HG02798 (cell line): Measurements from ENCODE around the gene MYL9.

Experiments used
- ATAC-seq: cut with Tn5 transposase; IDR thresholded peaks from one replicate; pipeline ENCODE4 v1.9.1; 2021; ENCODE audit warnings: mild to moderate bottlenecking; ENCODE audit not compliant: unreplicated experiment, poor library complexity

The MYL9 gene

DNA sequence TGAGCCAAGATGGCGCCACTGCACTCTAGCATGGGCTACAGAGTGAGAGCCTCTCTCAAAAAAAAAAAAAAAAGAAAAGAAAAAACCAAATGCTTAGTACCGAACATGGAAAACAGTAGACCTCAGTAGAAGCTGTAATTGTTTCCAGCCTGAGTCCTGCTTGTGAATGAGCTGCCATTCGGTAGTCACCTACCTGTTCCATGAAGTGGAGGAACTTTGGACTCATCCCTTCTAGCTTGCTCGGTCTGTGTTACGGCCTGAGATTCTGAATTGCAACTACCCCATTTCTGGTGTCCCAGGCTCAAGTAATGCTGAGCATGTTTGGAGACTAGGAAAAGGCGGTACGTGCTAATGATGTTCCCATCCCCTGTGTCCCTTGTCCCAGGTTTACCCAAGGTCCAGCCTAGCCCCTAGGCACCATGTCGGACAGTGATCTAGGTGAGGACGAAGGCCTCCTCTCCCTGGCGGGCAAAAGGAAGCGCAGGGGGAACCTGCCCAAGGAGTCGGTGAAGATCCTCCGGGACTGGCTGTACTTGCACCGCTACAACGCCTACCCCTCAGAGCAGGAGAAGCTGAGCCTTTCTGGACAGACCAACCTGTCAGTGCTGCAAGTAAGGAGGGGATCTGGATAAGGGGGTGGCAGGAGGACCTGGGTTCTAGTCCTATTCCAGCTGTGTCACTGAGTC lies 37.2 kb downstream of the MYL9 start:
- ATAC-seq = no peak

DNA sequence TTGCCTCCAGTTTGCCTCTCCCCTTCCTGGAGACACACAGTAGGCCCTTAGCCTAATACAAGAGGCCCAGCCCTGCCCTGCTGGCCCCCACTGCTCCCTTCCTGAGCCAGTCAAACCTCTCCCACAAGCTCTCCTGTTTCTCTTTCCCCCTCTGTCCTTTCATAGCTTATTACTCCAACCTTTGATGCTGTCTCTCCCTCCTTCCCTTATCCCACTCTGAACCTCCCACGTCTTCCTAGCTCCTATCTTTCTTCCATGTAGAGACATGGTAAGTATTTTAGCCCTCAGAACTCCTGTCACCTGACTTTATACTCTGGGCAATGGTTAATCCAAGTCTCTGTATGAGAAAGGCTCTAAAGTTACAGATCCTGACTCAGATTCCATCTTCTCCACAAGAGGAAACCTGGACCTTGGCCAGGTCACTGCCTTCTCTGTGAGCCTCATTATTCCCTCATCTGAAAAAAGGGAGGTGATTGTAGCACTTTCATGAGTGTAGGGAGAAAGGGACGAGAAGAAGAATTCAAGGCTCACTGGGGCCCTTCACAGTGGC lies 38.8 kb downstream of the MYL9 start:
- ATAC-seq = no peak

DNA sequence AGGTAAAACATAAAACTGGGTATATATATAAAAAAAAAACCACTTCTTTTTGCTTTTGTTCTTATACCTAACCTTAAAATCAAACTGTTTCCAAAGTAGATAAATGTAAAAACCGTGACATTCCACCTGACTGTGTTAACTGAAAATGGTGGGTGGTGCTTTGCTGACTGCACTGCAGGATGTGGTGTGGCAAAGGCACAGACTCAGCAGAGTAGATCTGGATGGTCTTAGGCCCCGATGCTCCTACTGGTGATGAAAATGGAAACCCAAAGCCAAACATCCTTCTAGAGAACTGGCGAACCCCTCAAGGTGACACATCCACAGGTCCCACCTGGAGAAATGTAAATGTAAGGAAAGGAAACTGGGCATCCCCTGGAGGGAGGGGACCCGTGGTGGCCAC lies 41.0 kb downstream of the MYL9 start:
- ATAC-seq = no peak

DNA sequence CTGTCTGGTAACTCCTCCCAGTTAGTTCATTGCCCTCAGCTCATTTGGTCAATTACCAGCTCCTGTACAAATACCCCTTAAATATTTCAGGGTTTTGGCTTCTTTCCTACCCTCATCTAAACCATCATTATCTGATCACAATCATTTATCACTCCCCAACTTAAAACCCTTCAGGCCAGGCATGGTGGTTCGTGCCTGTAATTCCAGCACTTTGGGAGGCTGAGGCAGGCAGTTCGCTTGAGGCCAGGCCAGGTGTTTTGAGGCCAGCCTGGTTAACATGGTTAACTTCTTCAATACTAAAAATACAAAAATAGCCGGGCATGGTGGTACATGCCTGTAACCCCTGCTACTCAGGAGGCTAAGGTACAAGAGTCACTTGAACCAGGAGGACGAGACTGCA lies 41.5 kb downstream of the MYL9 start:
- no peak for ATAC-seq

DNA sequence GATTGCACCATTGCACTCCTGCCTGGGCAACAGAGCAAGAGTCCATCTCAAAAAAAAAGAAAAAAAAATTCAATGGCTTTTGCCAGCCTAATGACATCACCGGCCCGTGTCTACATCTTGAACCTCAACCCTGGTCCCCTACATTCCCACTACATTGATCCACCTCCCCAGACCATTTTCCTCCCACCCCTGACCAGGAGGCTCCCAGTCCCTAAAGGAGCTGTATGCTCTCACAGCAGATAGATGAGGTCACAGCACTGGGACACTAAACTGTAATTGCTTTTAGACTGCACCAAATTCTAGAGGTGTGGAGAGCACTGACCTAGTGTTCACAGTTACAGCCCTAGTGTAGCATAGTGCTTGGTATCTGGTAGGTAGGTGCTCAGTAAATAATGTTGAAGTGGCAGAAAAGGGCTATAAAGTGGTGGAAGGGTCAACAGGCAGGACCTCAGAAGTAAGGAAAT lies 42.7 kb downstream of the MYL9 start:
- no peak for ATAC-seq

DNA sequence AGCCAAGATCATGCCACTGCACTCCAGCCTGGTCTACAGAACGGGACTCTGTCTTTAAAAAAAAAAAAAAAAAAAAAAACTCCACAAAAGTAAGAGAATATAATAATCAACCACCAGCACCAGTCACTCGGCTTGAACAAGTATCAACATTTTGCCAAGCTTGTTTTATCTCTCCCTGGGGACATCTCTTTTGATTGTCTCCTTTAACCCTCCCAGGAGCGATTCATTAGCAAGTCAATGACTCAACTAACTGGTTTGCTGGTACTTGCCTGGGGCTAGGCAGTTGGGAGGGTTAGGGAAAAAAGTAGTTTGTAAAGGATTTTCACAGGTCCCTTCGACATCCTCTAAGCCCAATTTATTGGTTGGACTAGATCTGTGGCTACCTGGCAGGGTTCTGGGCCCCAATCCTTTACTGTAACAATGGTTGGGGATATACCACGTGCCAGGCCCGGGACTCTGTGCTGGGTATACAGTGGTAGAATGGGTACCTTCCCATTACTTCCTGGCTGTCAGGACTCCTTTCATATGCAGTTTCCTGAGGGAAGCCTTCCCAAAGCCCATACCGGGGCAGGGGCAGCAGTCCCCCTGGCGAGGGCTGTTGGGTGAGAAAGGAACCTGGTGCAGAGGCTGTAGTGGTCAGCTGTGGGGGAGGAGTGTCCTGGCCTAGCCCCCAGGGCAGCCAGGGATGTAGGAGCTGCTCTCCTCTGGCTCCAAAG lies 44.2 kb downstream of the MYL9 start:
- ATAC-seq = no peak

DNA sequence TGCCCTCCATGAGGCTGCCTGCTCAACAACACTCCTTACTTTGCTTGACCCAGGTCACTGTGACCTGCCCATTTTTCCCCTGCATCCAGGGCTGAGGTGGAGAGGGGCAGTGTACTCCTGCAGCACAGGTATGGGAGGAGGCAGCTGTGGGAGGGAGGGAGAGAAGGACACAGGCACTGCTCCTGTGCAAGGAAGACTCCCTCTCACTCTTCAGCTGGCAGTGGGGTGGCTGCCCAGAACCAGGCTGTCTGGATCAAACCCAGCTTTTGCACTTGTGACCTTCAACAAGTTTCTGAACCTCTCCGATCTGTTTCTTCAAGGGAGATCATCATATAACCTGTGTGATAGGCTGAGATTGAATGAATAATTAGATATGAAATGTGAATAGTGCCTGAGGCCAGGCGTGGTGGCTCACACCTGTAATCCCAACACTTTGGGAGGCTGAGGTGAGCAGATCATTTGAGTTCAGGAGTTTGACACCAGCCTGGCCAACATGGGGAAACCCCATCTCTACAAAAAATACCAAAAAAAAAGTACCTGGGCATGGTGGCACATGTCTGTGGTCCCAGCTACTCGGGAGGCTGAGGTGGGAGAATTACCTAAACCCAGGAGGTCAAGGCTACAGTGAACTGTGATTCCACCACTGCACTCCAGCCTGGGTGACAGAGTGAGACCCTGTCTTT lies 46.2 kb downstream of the MYL9 start:
- no peak for ATAC-seq

DNA sequence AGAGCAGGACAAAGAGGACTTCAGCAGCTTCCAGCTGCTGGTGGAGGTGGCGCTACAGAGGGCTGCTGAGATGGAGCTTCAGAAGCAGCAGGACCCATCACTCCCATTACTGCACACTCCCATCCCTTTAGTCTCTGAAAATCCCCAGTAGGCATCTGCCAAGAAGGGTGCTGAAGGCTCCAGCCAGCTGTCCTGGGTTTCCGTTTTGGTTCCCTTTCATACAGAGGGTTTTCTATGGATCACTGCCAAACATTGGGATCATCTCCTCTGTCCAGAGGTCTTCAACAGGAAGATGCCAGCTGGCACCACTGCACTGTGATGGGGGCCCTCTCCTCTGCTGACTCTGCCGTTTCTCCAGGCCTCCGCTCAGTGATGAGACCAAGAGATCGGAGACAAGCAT lies 50.0 kb downstream of the MYL9 start:
- ATAC-seq = no peak

DNA sequence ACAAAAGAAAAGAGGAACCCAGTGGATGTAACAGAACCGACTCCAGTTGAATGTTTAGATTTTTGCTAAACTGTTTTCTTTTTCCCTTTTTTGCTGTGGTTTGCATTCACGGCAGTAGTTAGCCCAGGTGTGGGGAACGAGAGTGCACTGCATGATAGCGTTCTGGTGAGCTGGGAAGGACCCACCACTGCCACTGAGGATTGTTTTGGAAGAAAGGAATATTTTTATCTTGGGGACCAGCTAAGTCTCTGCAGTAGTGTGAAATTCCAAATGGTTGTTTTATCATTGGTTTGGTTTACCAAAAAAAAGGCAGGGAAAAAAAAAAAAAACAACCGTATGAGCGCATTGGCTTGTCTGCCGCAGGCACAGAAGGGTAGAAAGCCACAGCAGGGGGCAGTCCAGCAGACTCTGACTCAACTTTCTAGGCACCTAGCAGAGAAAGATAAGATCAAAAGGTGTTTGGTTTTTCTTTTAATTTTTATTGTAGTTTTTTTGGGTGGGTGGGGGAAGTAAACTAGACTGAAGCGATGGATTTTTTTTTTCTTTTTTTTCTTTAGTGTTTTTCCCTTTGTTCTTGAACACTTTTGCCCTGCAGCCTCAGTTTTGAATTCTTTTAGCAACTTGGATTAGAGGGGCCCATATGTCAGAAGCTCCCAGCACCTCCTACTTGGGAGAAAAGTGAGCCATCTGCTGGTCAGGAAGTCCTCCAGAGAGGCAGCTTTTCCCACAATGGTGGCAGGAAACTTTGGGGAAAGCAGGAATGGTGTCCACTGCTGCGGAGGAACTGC lies 50.7 kb downstream of the MYL9 start:
- no peak for ATAC-seq

DNA sequence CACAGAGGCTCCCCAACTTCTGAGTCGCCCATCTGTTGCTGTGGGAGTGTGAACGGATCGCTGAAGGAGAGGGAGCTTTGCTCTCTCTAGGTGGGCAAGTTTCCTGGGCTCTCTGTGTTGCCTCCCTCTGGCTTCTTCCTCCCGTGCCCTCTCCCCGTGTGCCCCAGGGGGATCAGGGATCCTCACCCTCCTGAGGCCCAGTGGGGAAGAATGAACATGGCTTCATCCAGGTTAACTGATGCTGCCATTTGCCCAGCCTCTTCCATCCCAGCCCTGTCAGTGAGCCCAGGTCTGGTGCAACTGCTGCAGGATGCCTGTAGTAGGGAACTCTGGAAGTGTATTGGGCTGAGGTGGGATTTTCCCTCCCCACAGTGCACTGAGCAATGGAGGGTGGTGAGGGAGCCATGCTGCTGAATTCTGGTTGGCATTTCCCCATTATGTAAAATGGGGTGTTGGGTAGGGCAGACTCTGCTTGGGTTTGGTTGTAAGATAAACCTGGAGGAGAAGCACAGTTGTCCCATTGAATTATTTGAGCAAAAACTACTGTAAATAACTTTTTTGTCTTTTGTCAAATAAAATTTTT lies 52.1 kb downstream of the MYL9 start:
- ATAC-seq = no peak

DNA sequence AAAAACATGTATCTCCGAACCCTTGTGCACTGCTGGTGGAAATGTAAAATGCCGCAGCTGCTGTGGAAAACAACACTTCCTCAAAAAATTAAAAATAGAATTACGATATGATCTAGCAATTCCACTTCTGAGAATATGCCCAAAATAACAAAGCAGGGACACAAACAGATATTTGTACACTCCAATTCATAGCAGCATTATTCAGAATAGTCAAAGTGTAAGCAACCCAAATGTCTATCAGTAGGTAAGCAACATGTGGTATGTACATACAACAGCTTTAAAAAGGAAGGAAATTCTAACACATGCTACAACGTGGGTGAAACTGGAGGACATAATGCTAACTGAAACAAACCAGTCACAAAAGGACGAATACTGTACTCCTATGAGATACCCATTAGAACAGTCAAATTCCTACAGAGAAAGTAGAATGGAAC lies 58.6 kb downstream of the MYL9 start:
- ATAC-seq = no peak
